Gastroesophageal sphincter (tissue), 4 donors: ENCODE results near the gene TPM1. TPM values are rescaled to one million over a fixed set of nuclear protein-coding genes. Genes with fewer than 3 reads are reported as not detected.

ENCODE experiments used
- ATAC-seq: fragments of 150-250 bp; one replicate; pipeline ENCODE4 v1.9.1; 2016; ENCODE audit warnings: mild to moderate bottlenecking, moderate library complexity
- H3K27ac ChIP-seq, 4 donors: fragments of 200-600 bp; sonication (generic) in 3 of 4; 1 replicate in 3 of 4; 2 replicates in 1 of 4; pipeline ENCODE4 v1.5.1; 2016 to 2019
- H3K27me3 ChIP-seq: fragments of 200-600 bp; sonication (generic); one replicate; pipeline ENCODE4 v1.5.1; 2019
- H3K36me3 ChIP-seq, 2 donors: fragments of 200-600 bp; sonication (generic); one replicate each; pipeline ENCODE4 v1.5.1; 2019; ENCODE audit warnings: control low read depth in 1 of 2
- H3K4me1 ChIP-seq, 3 donors: fragments of 200-600 bp; sonication (generic); 1 replicate in 2 of 3; 2 replicates in 1 of 3; pipeline ENCODE4 v1.5.1; 2016 to 2019; ENCODE audit warnings: control low read depth in 2 of 3
- H3K4me3 ChIP-seq, 2 donors: fragments of 200-600 bp; sonication (generic); one replicate each; pipeline ENCODE4 v1.5.1; 2019; ENCODE audit warnings: mild to moderate bottlenecking in 1 of 2, moderate library complexity in 1 of 2
- H3K9me3 ChIP-seq, 3 donors: fragments of 200-600 bp; sonication (generic); one replicate each; pipeline ENCODE4 v1.5.1; 2017 to 2019; ENCODE audit warnings: control low read depth in 2 of 3
- EP300 ChIP-seq: sonication (generic); formaldehyde crosslinking; IDR thresholded peaks from one replicate; pipeline ENCODE4 v1.6.1; 2017; ENCODE audit warnings: antibody characterized with exemption, mild to moderate bottlenecking
- POLR2A ChIP-seq, 2 donors: fragments of 450-650 bp; IDR thresholded peaks; one replicate each; pipeline ENCODE4 v1.6.1; 2017; ENCODE audit warnings: antibody characterized with exemption in 2 of 2, mild to moderate bottlenecking in 2 of 2, moderate library complexity in 1 of 2
- POLR2AphosphoS5 ChIP-seq: sonication (generic); formaldehyde crosslinking; IDR thresholded peaks from one replicate; pipeline ENCODE4 v1.6.1; 2017; ENCODE audit warnings: antibody characterized with exemption
- WGBS, 2 donors: methylation state at CpG; one replicate each; pipeline ENCODE4 v1.1.5; 2018; ENCODE audit warnings: low coverage in 1 of 2; 5-methylcytosine and 5-hydroxymethylcytosine counted together
- total RNA-seq, 4 donors: library from RNA; depleted of rRNA; stranded (reverse); fragments of >200 nt; gene quantifications; one replicate each; pipeline ENCODE4 v1.1.0, GENCODE V29; 2016
- TF ChIP-seq, protein P1 (sequence below), 4 experiments: fragments of 200-600 bp in 2 of 4; fragments of 450-650 bp in 2 of 4; sonication (generic) in 1 of 4; IDR thresholded peaks; one replicate each; pipeline ENCODE4 v1.5.1; 2017 to 2019; ENCODE audit warnings: antibody characterized with exemption in 4 of 4, mild to moderate bottlenecking in 2 of 4, moderate library complexity in 2 of 4

TPM1 gene
- total RNA-seq, 4 donors from 2014 or later: 3,599 to 7,152 (median 6,397) TPM

DNA sequence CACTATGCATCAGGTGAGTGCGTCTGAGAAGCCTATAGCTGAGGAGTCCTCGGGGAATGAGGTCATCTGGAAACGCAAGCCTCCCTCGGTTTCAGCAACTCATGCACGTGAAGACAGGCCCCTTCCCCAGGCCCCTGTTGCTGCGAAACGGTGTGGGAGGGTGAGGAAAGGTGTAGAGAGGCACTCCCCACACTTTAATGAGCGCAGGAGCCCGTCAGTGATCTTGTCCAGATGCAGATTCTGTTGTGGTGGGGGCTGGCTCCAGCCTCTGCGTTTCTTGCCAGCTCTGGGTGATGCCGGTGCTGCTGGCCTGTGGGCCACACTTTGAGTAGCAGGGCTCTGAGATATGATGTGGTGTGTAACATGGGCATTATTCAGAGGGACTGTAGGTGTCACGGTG lies 40.5 kb downstream of the TPM1 start:
- H3K27me3 ChIP-seq: no peaks in the 10 kb centered on the region
- 27 to 63% methylated on average over 4 to 6 of the region's 12 CpGs for WGBS, 2 donors
- TF ChIP-seq POLR2AphosphoS5 (no peak), EP300 (no peak), POLR2A (IDR thresholded peaks at IDR 0.05) (no peak)
- TF ChIP-seq, protein P1, sequence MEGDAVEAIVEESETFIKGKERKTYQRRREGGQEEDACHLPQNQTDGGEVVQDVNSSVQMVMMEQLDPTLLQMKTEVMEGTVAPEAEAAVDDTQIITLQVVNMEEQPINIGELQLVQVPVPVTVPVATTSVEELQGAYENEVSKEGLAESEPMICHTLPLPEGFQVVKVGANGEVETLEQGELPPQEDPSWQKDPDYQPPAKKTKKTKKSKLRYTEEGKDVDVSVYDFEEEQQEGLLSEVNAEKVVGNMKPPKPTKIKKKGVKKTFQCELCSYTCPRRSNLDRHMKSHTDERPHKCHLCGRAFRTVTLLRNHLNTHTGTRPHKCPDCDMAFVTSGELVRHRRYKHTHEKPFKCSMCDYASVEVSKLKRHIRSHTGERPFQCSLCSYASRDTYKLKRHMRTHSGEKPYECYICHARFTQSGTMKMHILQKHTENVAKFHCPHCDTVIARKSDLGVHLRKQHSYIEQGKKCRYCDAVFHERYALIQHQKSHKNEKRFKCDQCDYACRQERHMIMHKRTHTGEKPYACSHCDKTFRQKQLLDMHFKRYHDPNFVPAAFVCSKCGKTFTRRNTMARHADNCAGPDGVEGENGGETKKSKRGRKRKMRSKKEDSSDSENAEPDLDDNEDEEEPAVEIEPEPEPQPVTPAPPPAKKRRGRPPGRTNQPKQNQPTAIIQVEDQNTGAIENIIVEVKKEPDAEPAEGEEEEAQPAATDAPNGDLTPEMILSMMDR (IDR thresholded peaks at IDR 0.05): no peak
- H3K9me3 ChIP-seq: no peaks in the 10 kb centered on the region
- no peak overlapping the region for H3K4me3 ChIP-seq
- no peaks in the 10 kb centered on the region for H3K36me3 ChIP-seq
- ATAC-seq: peak; percentile 40
- peak overlapping the region in 3 of 4 donors; percentile 54 to 73 (median 62) for H3K27ac ChIP-seq
- H3K4me1 ChIP-seq: peaks cover 0 to 51% (median 5%) of the 10 kb centered on the region in 3 donors

DNA sequence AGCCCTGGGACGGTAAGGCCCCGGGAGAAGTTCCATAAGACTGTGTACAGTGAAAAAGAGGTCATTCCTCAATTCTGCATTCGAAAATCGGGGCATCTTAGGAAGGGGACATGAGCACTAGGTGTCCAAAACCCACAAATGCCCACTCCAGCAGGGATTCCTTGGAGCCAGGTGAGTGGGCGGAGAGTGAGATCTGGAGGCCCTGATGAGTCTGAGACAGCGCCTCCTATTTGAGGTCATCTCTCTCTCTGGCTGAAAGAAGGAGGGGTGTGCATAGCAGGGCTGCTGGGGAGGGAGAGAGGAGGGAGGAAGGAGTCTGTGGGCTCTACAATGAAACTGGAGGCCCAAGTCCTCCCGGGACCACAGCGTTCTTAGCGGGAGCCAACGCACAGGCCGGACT lies 41.0 kb downstream of the TPM1 start:
- TF ChIP-seq, protein P1 (IDR thresholded peaks at IDR 0.05): no peak
- TF ChIP-seq POLR2AphosphoS5 (no peak), EP300 (no peak), POLR2A (IDR thresholded peaks at IDR 0.05) (no peak)
- Histone ChIP-seq H3K27me3 (no peaks in the 10 kb centered on the region), H3K27ac (peak overlapping the region in 3 of 4 donors; percentile 54 to 73 (median 62)), H3K36me3 (no peaks in the 10 kb centered on the region), H3K4me1 (peaks cover 0 to 51% (median 10%) of the 10 kb centered on the region in 3 donors), H3K9me3 (no peaks in the 10 kb centered on the region), H3K4me3 (no peak overlapping the region)
- no peak for ATAC-seq
- WGBS, 2 donors: 68 to 69% methylated on average over 4 to 7 of the region's 11 CpGs

DNA sequence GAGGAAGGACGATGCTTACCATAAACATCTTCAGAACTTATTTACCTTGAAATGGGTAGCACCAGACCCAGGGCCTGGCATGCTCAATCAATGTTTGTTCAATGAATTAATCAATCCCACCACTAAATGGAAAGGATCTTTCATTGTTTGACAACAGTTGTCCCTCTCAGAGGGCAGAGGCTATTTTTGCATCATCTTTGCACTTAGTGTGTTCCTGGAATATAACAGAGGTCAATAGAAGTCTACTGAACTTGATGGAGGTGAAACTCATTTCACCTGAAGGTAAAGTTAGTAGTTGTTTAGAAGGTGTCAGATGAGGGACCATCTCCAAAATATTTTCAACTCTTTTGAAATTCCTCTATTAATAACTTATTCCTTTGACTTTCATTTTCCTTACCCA lies 42.3 kb downstream of the TPM1 start:
- no peak overlapping the region for H3K4me3 ChIP-seq
- 92 to 100% methylated on average over 1 of the region's 1 CpG for WGBS, 2 donors
- H3K27me3 ChIP-seq: no peaks in the 10 kb centered on the region
- no peaks in the 10 kb centered on the region for H3K9me3 ChIP-seq
- no peak for ATAC-seq
- peaks cover 0 to 51% (median 22%) of the 10 kb centered on the region in 3 donors for H3K4me1 ChIP-seq
- no peak overlapping the region for H3K27ac ChIP-seq
- no peaks in the 10 kb centered on the region for H3K36me3 ChIP-seq
- TF ChIP-seq EP300: no peak

DNA sequence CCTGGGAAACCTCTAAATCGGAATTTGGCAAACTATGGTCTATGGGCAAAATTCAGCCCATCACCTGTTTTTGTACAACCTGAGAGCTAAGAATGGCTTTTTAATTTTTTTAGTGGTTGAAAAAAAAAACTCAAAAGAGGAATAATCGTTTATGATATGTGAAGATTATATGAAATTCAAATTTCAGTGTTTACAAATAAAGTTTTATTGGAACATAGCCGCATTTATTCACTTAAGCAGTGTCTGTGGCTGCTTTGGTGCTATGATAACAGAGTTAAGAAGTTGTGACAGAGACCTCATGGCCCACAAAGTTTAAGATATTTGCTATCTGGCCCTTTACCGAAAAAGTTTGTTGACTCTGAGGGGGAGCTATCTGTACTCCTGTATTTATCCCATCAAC lies 42.7 kb downstream of the TPM1 start:
- no peak overlapping the region for H3K27ac ChIP-seq
- no peak overlapping the region for H3K4me3 ChIP-seq
- no peaks in the 10 kb centered on the region for H3K36me3 ChIP-seq
- no peaks in the 10 kb centered on the region for H3K9me3 ChIP-seq
- 93 to 94% methylated on average over 4 of the region's 4 CpGs for WGBS, 2 donors
- H3K4me1 ChIP-seq: peaks cover 0 to 47% (median 18%) of the 10 kb centered on the region in 3 donors
- TF ChIP-seq POLR2A (IDR thresholded peaks at IDR 0.05): no peak
- TF ChIP-seq, protein P1 (IDR thresholded peaks at IDR 0.05): no peak
- H3K27me3 ChIP-seq: no peaks in the 10 kb centered on the region
- no peak for ATAC-seq

DNA sequence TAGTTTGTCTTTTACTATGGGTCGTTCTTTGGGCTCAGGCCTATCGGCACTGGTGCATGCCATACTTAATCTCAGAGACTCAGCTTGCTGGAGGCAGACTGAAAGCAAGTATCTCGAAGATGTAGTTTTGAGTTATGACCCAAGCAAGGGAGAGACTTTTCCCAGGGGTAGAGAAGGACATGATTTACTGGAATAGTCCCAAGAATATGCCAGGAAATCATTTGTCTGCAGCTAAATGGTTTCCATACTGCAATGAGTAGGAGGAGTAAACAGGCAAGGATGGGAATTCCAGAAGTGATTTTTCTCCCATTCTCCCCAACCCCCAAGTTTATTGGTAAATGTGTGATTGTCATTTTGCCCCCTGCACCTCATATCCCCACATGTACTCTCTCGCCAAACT lies 43.7 kb downstream of the TPM1 start:
- no peak for ATAC-seq
- TF ChIP-seq, protein P1 (IDR thresholded peaks at IDR 0.05): no peak
- no peak for TF ChIP-seq EP300
- TF ChIP-seq POLR2A (IDR thresholded peaks at IDR 0.05): no peak
- TF ChIP-seq POLR2AphosphoS5: no peak
- H3K4me3 ChIP-seq: no peak overlapping the region
- no peak overlapping the region for H3K27ac ChIP-seq
- 17 to 49% methylated on average over 1 to 4 of the region's 4 CpGs for WGBS, 2 donors
- H3K36me3 ChIP-seq: no peaks in the 10 kb centered on the region
- H3K9me3 ChIP-seq: no peaks in the 10 kb centered on the region
- peaks cover 0 to 39% (median 18%) of the 10 kb centered on the region in 3 donors for H3K4me1 ChIP-seq
- H3K27me3 ChIP-seq: no peaks in the 10 kb centered on the region
